Heart left ventricle (tissue), 16 donors: ENCODE results near the gene INF2. TPM values are rescaled to one million over a fixed set of nuclear protein-coding genes. Genes with fewer than 3 reads are reported as not detected.

Experiments used
- ATAC-seq, 4 donors: fragments of 200-7000 bp; cut with Tn5 transposase; one replicate each; pipeline ENCODE4 v1.9.1; 2020 to 2022; ENCODE audit warnings: moderate library complexity in 4 of 4, mild to moderate bottlenecking in 3 of 4, moderate number of reproducible peaks in 1 of 4
- DNase-seq, 5 donors: peaks; one replicate each; pipeline ENCODE4 v3.0.0-alpha.2; 2020
- H3K27ac ChIP-seq, 12 donors: fragments of 200-600 bp; sonication (generic) in 4 of 12; one replicate each; pipeline versions ENCODE4 v1.5.0 to v1.8.0; 2016 to 2022; ENCODE audit warnings: mild to moderate bottlenecking in 2 of 12
- H3K27me3 ChIP-seq, 9 donors: fragments of 200-600 bp; sonication (generic) in 2 of 9; one replicate each; pipeline versions ENCODE4 v1.5.1 to v1.8.0; 2016 to 2022; ENCODE audit warnings: mild to moderate bottlenecking in 3 of 9
- H3K36me3 ChIP-seq, 9 donors: fragments of 200-600 bp; sonication (generic) in 2 of 9; one replicate each; pipeline versions ENCODE4 v1.5.0 to v1.8.0; 2018 to 2022; ENCODE audit warnings: mild to moderate bottlenecking in 2 of 9
- H3K4me1 ChIP-seq, 12 donors: fragments of 200-600 bp; sonication (generic) in 4 of 12; one replicate each; pipeline versions ENCODE4 v1.5.0 to v1.8.0; 2016 to 2022; ENCODE audit warnings: mild to moderate bottlenecking in 3 of 12
- H3K4me3 ChIP-seq, 12 donors: fragments of 200-600 bp; sonication (generic) in 4 of 12; one replicate each; pipeline versions ENCODE4 v1.5.0 to v1.8.0; 2017 to 2022; ENCODE audit warnings: mild to moderate bottlenecking in 9 of 12, moderate library complexity in 4 of 12
- H3K9me3 ChIP-seq, 12 donors: fragments of 200-600 bp; sonication (generic) in 4 of 12; one replicate each; pipeline versions ENCODE4 v1.5.0 to v1.8.0; 2016 to 2022; ENCODE audit warnings: mild to moderate bottlenecking in 1 of 12
- CTCF ChIP-seq, 12 donors: fragments of 200-600 bp; sonication (generic) in 4 of 12; IDR thresholded peaks; one replicate each; pipeline versions ENCODE4 v1.5.0 to v1.8.0; 2018 to 2022; ENCODE audit warnings: antibody characterized with exemption in 12 of 12, mild to moderate bottlenecking in 5 of 12
- POLR2A ChIP-seq, 2 donors: fragments of 450-650 bp; IDR thresholded peaks; one replicate each; pipeline ENCODE4 v1.6.1; 2017; ENCODE audit warnings: antibody characterized with exemption in 2 of 2, mild to moderate bottlenecking in 2 of 2, moderate library complexity in 2 of 2
- WGBS, 4 donors: extraction: QIAGEN DNeasy Blood & Tissue Kit in 2 of 4; methylation state at CpG; one replicate each; pipeline versions ENCODE4 v1.1.5 to v1.1.7; 2013 to 2018; 5-methylcytosine and 5-hydroxymethylcytosine counted together
- intact Hi-C, 10 donors: fragments of 100-400 bp; cut with DNase I; formaldehyde crosslinking; loops; one replicate each; pipeline versions ENCODE4 v1.11.1 to v1.14.2; 2022
- polyA plus RNA-seq, 2 donors: library from polyadenylated mRNA; stranded (reverse); fragments of 200-250 nt; gene quantifications; one replicate each; pipeline ENCODE4 v1.2.3, GENCODE V29; 2013
- total RNA-seq, 9 donors: library from RNA; depleted of rRNA in 2 of 9; stranded (reverse); fragments of >200 nt in 2 of 9; fragmentation: NEBNext Ultra II Directional in 3 of 9; extraction: Animal tissue kit (Norgen Biotek cat#: 25700) in 3 of 9; gene quantifications; one replicate each; pipeline versions ENCODE4 v1.1.0 to v1.2.4, GENCODE V29; 2016 to 2023
- donor health status: ischemic (EF 13 %, LVEDD 7.1; RV severe dilation, severe dysfunction).
- donor health status: healthy with polysubstance abuse.
- donor health status: DM: no; HTN: yes; CAD: no.
- donor health status: DM: no; HTN: no; CAD: no.
- donor health status: ischemic (EF 25% LVEDD 6.9; RV normal size, moderate dysfunction).
- donor health status: ischemic (EF 25% LVEDD 5.7; RV mildly dilated, moderate dysfunction).
- donor health status: healthy.
- donor health status: DM: yes; HTN: yes; CAD: no.
- donor health status: ischemic (EF 35%, LVEDD 5.7; RV mildly dilated, moderate dysfunction).
- donor health status: nonischemic (EF 11% LVEDD 7.7; RV severe dilation, severe dysfunction).
- donor health status: DM: yes; HTN: yes; CAD: no.
- donor health status: PGD.
- donor health status: ischemic (EF 29% LVEDD 5.4; RV normal size, mild dysfunction).
- donor health status: nonischemic (EF 23%, LVEDD 6.1; RV moderate dilation, normal function).

The INF2 gene
- total and polyA plus RNA-seq, 11 donors: 26.0 to 58.9 (median 28.8) TPM

- peaks cover 0 to 62% (median 46%) of the 10 kb centered on the region in 9 donors for H3K36me3 ChIP-seq
- H3K4me1 ChIP-seq: peaks cover 3 to 45% (median 26%) of the 10 kb centered on the region in 12 donors
- no peak for TF ChIP-seq CTCF (IDR thresholded peaks at IDR 0.05)
- no peak for TF ChIP-seq POLR2A (IDR thresholded peaks at IDR 0.05)
- intact Hi-C loops: loop anchor here in 1 of 10 donors (10.0 kb wide), 1 partner anchor 133 kb away; no protein-coding TSS in a partner anchor
- WGBS, 4 donors: 83 to 93% (median 85%) methylated on average over 10 of the region's 10 CpGs
- no peak overlapping the region for H3K4me3 ChIP-seq
- no peaks in the 10 kb centered on the region for H3K27me3 ChIP-seq
- ATAC-seq: no peak
- H3K27ac ChIP-seq: peak overlapping the region in 8 of 12 donors; percentile 13 to 80 (median 55)
- no peak for DNase-seq
- H3K9me3 ChIP-seq: no peaks in the 10 kb centered on the region
Observed at GRCh38 chr14:104718147-104718546, 28.7 kb downstream of the INF2 start.

GRCh38 chr14:104718871-104719270 is 29.5 kb downstream of the INF2 start:
- H3K36me3 ChIP-seq: peaks cover 0 to 55% (median 39%) of the 10 kb centered on the region in 9 donors

DNA sequence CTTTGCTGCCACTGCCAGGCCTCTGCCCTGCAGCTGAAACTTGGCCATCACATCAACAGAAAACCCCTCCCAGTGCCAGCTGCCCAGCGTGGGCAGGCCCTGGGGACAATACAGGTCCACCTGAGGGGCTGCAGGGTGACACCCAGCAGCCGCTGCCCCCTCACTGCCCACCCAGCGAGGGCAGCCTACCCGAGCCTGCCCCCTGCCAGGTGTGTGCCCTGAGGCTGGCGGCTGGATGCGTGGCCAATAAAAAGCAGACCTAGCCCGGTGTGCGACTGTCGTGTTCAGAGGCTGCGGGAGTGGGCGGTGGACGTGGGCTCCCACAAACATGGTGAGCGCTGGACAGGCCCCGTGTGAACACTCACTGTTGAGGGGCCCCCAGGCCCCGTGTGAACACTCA is 29.9 kb downstream of the INF2 start:
- peaks cover 3 to 55% (median 32%) of the 10 kb centered on the region in 12 donors for H3K4me1 ChIP-seq
- H3K27ac ChIP-seq: peak overlapping the region in 7 of 12 donors; percentile 23 to 80 (median 67)
- H3K4me3 ChIP-seq: no peak overlapping the region
- 86 to 94% (median 89%) methylated on average over 9 to 15 of the region's 15 CpGs for WGBS, 4 donors
- H3K27me3 ChIP-seq: no peaks in the 10 kb centered on the region
- H3K9me3 ChIP-seq: no peaks in the 10 kb centered on the region
- TF ChIP-seq CTCF (IDR thresholded peaks at IDR 0.05) (no peak), POLR2A (IDR thresholded peaks at IDR 0.05) (no peak)
- ATAC-seq (no peak), DNase-seq (no peak)
- intact Hi-C loops: loop anchor here in 1 of 10 donors (10.0 kb wide), 1 partner anchor 135 kb away; no protein-coding TSS in a partner anchor
- H3K36me3 ChIP-seq: peaks cover 0 to 50% (median 34%) of the 10 kb centered on the region in 9 donors

More at GRCh38 chr14:104718871-104719270, 29.5 kb downstream of the INF2 start:
- H3K9me3 ChIP-seq: no peaks in the 10 kb centered on the region
- intact Hi-C loops: loop anchor here in 1 of 10 donors (10.0 kb wide), 1 partner anchor 134 kb away; no protein-coding TSS in a partner anchor
- no peak for DNase-seq
- H3K4me1 ChIP-seq: peaks cover 3 to 52% (median 32%) of the 10 kb centered on the region in 12 donors
- H3K27me3 ChIP-seq: no peaks in the 10 kb centered on the region
- 54 to 69% (median 62%) methylated on average over 11 of the region's 11 CpGs for WGBS, 4 donors
- no peak for ATAC-seq
- H3K4me3 ChIP-seq: no peak overlapping the region
- H3K27ac ChIP-seq: peak overlapping the region in 9 of 12 donors; percentile 9 to 80 (median 59)
- TF ChIP-seq CTCF (IDR thresholded peaks at IDR 0.05) (no peak), POLR2A (IDR thresholded peaks at IDR 0.05) (no peak)

- H3K4me1 ChIP-seq: peaks cover 3 to 79% (median 49%) of the 10 kb centered on the region in 12 donors
- H3K9me3 ChIP-seq: no peaks in the 10 kb centered on the region
- H3K27me3 ChIP-seq: no peaks in the 10 kb centered on the region
- DNase-seq: peak in 4 of 5 donors; percentile 79 to 89 (median 84)
- peak; percentile 32 to 63 (median 57) for ATAC-seq
- intact Hi-C loops: loop anchor here in 2 of 10 donors (1.0 to 10.0 kb wide), 2 partner anchors 31 to 137 kb away; no protein-coding TSS in a partner anchor
- H3K36me3 ChIP-seq: peaks cover 0 to 26% (median 12%) of the 10 kb centered on the region in 9 donors
- TF ChIP-seq POLR2A (IDR thresholded peaks at IDR 0.05) (peak; percentile 10 to 31), CTCF (IDR thresholded peaks at IDR 0.05) (no peak)
- no peak overlapping the region for H3K4me3 ChIP-seq
- H3K27ac ChIP-seq: peak overlapping the region; percentile 69 to 98 (median 90)
- 48 to 56% (median 53%) methylated on average over 8 to 18 of the region's 18 CpGs for WGBS, 4 donors
Observed at GRCh38 chr14:104721505-104722431, 32.4 kb downstream of the INF2 start.
